HepG2 (cell line): ENCODE measurements around the gene CCDC102B. TPM values are rescaled to one million over a fixed set of nuclear protein-coding genes. Genes with fewer than 3 reads are reported as not detected.

Experiments used
- ATAC-seq: fragments of 200-7000 bp; cut with Tn5 transposase; 3 replicates; pipeline ENCODE4 v1.9.1; 2020; ENCODE audit warnings: mild to moderate bottlenecking, moderate library complexity
- BruUV-seq: library from RNA; stranded (reverse); fragments of 400-500 nt; replicated peaks from 2 replicates; lab custom pipeline; 2021; lab: Mats Ljungman, UMichigan
- CTCF ChIA-PET: fragments of 300-600 bp; formaldehyde crosslinking; extraction: SDS; loops from one replicate; lab custom pipeline; 2021; ENCODE audit warnings: low total read pairs, inconsistent platforms, low intra/inter-chr PET ratio; lab: Yijun Ruan, JAX
- POLR2A ChIA-PET: fragments of 350-600 bp; sonication (Branson Sonifier 250); formaldehyde crosslinking; loops from one replicate; lab custom pipeline; 2020; ENCODE audit warnings: antibody characterized with exemption, inconsistent platforms; lab: Yijun Ruan, JAX
- DNase-seq: peaks from one replicate; pipeline ENCODE4 v3.0.0-alpha.2; 2015; ENCODE audit warnings: low spot score
- FAIRE-seq: peaks from 3 replicates; lab custom pipeline; 2011; peaks lifted over from hg19 to GRCh38; lab: Jason Lieb, UNC
- H2AFZ ChIP-seq: one replicate; pipeline ENCODE4 v1.6.1; 2011; ENCODE audit warnings: low read length, inconsistent platforms
- H3K27ac ChIP-seq: fragments of 300-600 bp; 3 replicates; pipeline ENCODE4 v1.8.0; 2011; ENCODE audit warnings: mixed run types, mild to moderate bottlenecking, mixed read lengths, low read length, inconsistent platforms; ENCODE audit not compliant: insufficient read depth; ENCODE audit errors: extremely low read length
- H3K27me3 ChIP-seq, 2 experiments: fragments of 200-600 bp in 1 of 2; 2 replicates in 1 of 2; 3 replicates in 1 of 2; pipeline versions ENCODE4 v1.6.0 to v1.8.0; 2011; ENCODE audit warnings: low read length in 2 of 2, mild to moderate bottlenecking in 2 of 2, moderate library complexity in 2 of 2, inconsistent platforms in 1 of 2; ENCODE audit not compliant: insufficient read depth in 2 of 2, control insufficient read depth in 1 of 2
- H3K36me3 ChIP-seq, 2 experiments: fragments of 200-600 bp in 1 of 2; replicated peaks in 1 of 2; 2 replicates in 1 of 2; 3 replicates in 1 of 2; pipeline versions ENCODE4 v1.5.1 to v1.8.0; 2011; ENCODE audit warnings: low read length in 2 of 2, inconsistent platforms in 1 of 2; ENCODE audit not compliant: insufficient read depth in 2 of 2, control insufficient read depth in 1 of 2
- H3K4me1 ChIP-seq: 2 replicates; pipeline ENCODE4 v1.5.1; 2012; ENCODE audit warnings: low read length, inconsistent platforms; ENCODE audit not compliant: insufficient read depth
- H3K4me2 ChIP-seq: 2 replicates; pipeline ENCODE4 v1.6.0; 2011; ENCODE audit warnings: low read depth, low read length, inconsistent platforms
- H3K4me3 ChIP-seq, 3 experiments: fragments of 200-600 bp in 1 of 3; sonication (generic), shearing (Covaris generic) in 1 of 3; replicated peaks in 1 of 3; 2 replicates each; pipeline ENCODE4 v1.5.1; 2011 to 2016; ENCODE audit warnings: low read length in 3 of 3, inconsistent platforms in 2 of 3, low read depth in 2 of 3, mild to moderate bottlenecking in 2 of 3, control low read depth in 1 of 3, mixed read lengths in 1 of 3; ENCODE audit not compliant: insufficient read depth in 1 of 3
- H3K79me2 ChIP-seq: one replicate; pipeline ENCODE4 v1.6.1; 2011; ENCODE audit warnings: low read length, inconsistent platforms; ENCODE audit not compliant: insufficient read depth
- H3K9ac ChIP-seq: 2 replicates; pipeline ENCODE4 v1.6.0; 2011; ENCODE audit warnings: mild to moderate bottlenecking, low read depth, low read length, inconsistent platforms; ENCODE audit not compliant: insufficient read depth
- H3K9me3 ChIP-seq: 2 replicates; pipeline ENCODE4 v1.5.1; 2012; ENCODE audit warnings: mild to moderate bottlenecking, low read length
- H4K20me1 ChIP-seq: 2 replicates; pipeline ENCODE4 v1.6.0; 2011; ENCODE audit warnings: inconsistent platforms, mild to moderate bottlenecking, low read length, moderate library complexity; ENCODE audit not compliant: insufficient read depth
- CREM ChIP-seq, 2 experiments: sonication (generic) in 1 of 2; formaldehyde crosslinking in 1 of 2; IDR thresholded peaks; 2 replicates each; pipeline versions ENCODE4 v1.4.0 to v1.6.1; 2016 to 2020; ENCODE audit warnings: antibody characterized with exemption in 1 of 2, mild to moderate bottlenecking in 1 of 2, missing genetic modification reagents in 1 of 2
- CTCF ChIP-seq: sonication (generic); formaldehyde crosslinking; IDR thresholded peaks from 2 replicates; pipeline ENCODE4 v1.5.0; 2020; ENCODE audit warnings: mild to moderate bottlenecking, missing genetic modification reagents, moderate library complexity
- PRPF4 ChIP-seq: fragments of 200-400 bp; formaldehyde crosslinking; IDR thresholded peaks from 2 replicates; pipeline ENCODE4 v1.6.1; 2016; ENCODE audit warnings: low read length, low read depth; ENCODE audit not compliant: poor library complexity, severe bottlenecking
- SIX1 ChIP-seq: sonication (generic); formaldehyde crosslinking; IDR thresholded peaks from 2 replicates; pipeline ENCODE4 v1.4.0; 2020; ENCODE audit warnings: missing genetic modification reagents, borderline replicate concordance
- SRSF1 ChIP-seq: fragments of 200-400 bp; formaldehyde crosslinking; optimal IDR thresholded peaks from 2 replicates; pipeline ENCODE3; 2017; ENCODE audit warnings: mild to moderate bottlenecking, low read depth, low read length, moderate library complexity
- STAG1 ChIP-seq: sonication (generic); formaldehyde crosslinking; IDR thresholded peaks from 2 replicates; pipeline ENCODE4 v1.4.0; 2020; ENCODE audit warnings: missing genetic modification reagents
- TOPORS ChIP-seq: sonication (generic); formaldehyde crosslinking; IDR thresholded peaks from 2 replicates; pipeline ENCODE4 v1.8.0; 2023; ENCODE audit warnings: mild to moderate bottlenecking, missing genetic modification reagents
- UBTF ChIP-seq: sonication (generic); formaldehyde crosslinking; IDR thresholded peaks from 2 replicates; pipeline ENCODE4 v1.4.0; 2020; ENCODE audit warnings: mild to moderate bottlenecking, missing genetic modification reagents
- YEATS4 ChIP-seq: sonication (generic); formaldehyde crosslinking; IDR thresholded peaks from 2 replicates; pipeline ENCODE4 v1.4.0; 2020; ENCODE audit warnings: missing genetic modification reagents, borderline replicate concordance
- ZNF18 ChIP-seq: sonication (generic); formaldehyde crosslinking; IDR thresholded peaks from 2 replicates; pipeline ENCODE4 v1.8.0; 2022; ENCODE audit warnings: mild to moderate bottlenecking, missing genetic modification reagents; ENCODE audit not compliant: insufficient replicate concordance
- ZNF430 ChIP-seq: sonication (generic); formaldehyde crosslinking; IDR thresholded peaks from 2 replicates; pipeline ENCODE4 v1.9.0; 2021; ENCODE audit warnings: mild to moderate bottlenecking, missing genetic modification reagents
- ZNF503 ChIP-seq: sonication (generic); formaldehyde crosslinking; IDR thresholded peaks from 2 replicates; pipeline ENCODE4 v1.4.0; 2020; ENCODE audit warnings: missing genetic modification reagents
- ZNF780A ChIP-seq: sonication (generic); formaldehyde crosslinking; IDR thresholded peaks from 2 replicates; pipeline ENCODE4 v1.8.0; 2022; ENCODE audit warnings: mild to moderate bottlenecking, missing genetic modification reagents, moderate library complexity
- WGBS: methylation state at CpG from one replicate; pipeline ENCODE4 v1.1.6; 2017; ENCODE audit warnings: low lambda C conversion rate; 5-methylcytosine and 5-hydroxymethylcytosine counted together
- in situ Hi-C: cut with HindIII; loops from 2 replicates; pipeline ENCODE4 v1.10.0; 2017; ENCODE audit warnings: low pct_unique_long_range_greater_than_20kb; ENCODE audit not compliant: extremely low pct_ligation_motif_present
- intact Hi-C: fragments of 100-400 bp; cut with micrococcal nuclease; formaldehyde crosslinking; loops from one replicate; pipeline ENCODE4 v1.10.0; 2022; ENCODE audit not compliant: unreplicated experiment
- polyA plus RNA-seq, 8 experiments: library from polyadenylated mRNA; depleted of rRNA in 3 of 8; stranded (reverse) in 7 of 8; unstranded in 1 of 8; fragments of >200 nt; fragmentation: Illumina TruSeq in 4 of 8; extraction: Trizol in 4 of 8; gene quantifications; 2 replicates each; pipeline versions ENCODE4 v1.2.1 to v1.2.3, GENCODE V29; 2011 to 2016; ENCODE audit warnings: low read depth in 4 of 8, missing spikeins in 1 of 8, mixed read lengths in 1 of 8; ENCODE audit not compliant: insufficient read depth in 1 of 8
- total RNA-seq, 5 experiments: library from RNA; depleted of rRNA; stranded (reverse); fragments of >200 nt; fragmentation: Illumina TruSeq; extraction: Trizol; gene quantifications; 2 replicates each; pipeline ENCODE4 v1.2.3, GENCODE V29; 2016; ENCODE audit warnings: low read depth in 1 of 5

Gene CCDC102B
- total and polyA plus RNA-seq, 2 of the 13 experiments (the other 11 are each of a cell fraction or from before 2014, with no cell fraction given): 2.3 to 3.7 TPM

GRCh38 chr18:68954738-68955137 lies 156.9 kb downstream of the CCDC102B start:
- Histone ChIP-seq H3K4me1 (no peaks in the 10 kb centered on the region), H3K36me3 (no peaks in the 10 kb centered on the region), H3K27ac (no peak overlapping the region), H3K4me3 (no peak overlapping the region), H3K9me3 (no peaks in the 10 kb centered on the region), H3K9ac (no peak overlapping the region), H2AFZ (no peak overlapping the region), H3K4me2 (no peak overlapping the region)
- POLR2A ChIA-PET: no interaction called here
- no TSS peak for BruUV-seq
- in situ Hi-C loops: no loop called here
- CTCF ChIA-PET: no interaction called here
- DNase-seq: no peak
- no peak for FAIRE-seq
- intact Hi-C loops: no loop called here
- TF ChIP-seq TOPORS: no peak
- no peak for TF ChIP-seq ZNF503
- TF ChIP-seq PRPF4: no peak
- TF ChIP-seq ZNF430 (CRISPR knock-in tag): no peak
- no peak for TF ChIP-seq SRSF1
- TF ChIP-seq YEATS4 (CRISPR knock-in tag): no peak
- TF ChIP-seq UBTF (CRISPR knock-in tag): no peak
- TF ChIP-seq ZNF780A (CRISPR knock-in tag): no peak
- TF ChIP-seq SIX1: no peak
- no peak for TF ChIP-seq CTCF (CRISPR knock-in tag)
- TF ChIP-seq ZNF18: no peak
- no peak for TF ChIP-seq STAG1 (CRISPR knock-in tag)
- TF ChIP-seq CREM (IDR thresholded peaks at IDR 0.05): no peak
- no peak for TF ChIP-seq CREM (CRISPR knock-in tag; IDR thresholded peaks at IDR 0.05)
- TF ChIP-seq, all 625 proteins: peak for 0
- WGBS: 2% methylated on average over 2 of the region's 2 CpGs
- no peak for ATAC-seq
- no peaks in the 10 kb centered on the region for H3K27me3 ChIP-seq
- H3K79me2 ChIP-seq: no peaks in the 10 kb centered on the region
- no peaks in the 10 kb centered on the region for H4K20me1 ChIP-seq
